IPS-18c (cell line): ENCODE data around the gene CENPH.
"Not testable (repeated sequence)": the region's sequence is repeated elsewhere in the genome, so short reads cannot be mapped to it uniquely, and the experiment has no call there.

ENCODE experiments used
- H3K4me3 ChIP-seq: 2 replicates; pipeline ENCODE4 v1.7.0; 2013; ENCODE audit warnings: low read depth, mild to moderate bottlenecking, low read length, moderate library complexity; ENCODE audit not compliant: insufficient read depth
- H3K9me3 ChIP-seq: one replicate; pipeline ENCODE4 v1.6.1; 2013; ENCODE audit warnings: mild to moderate bottlenecking, low read length, moderate library complexity; ENCODE audit not compliant: control insufficient read depth, insufficient read depth

The CENPH gene

GRCh38 chr5:69234457-69235268 is 45.3 kb downstream of the CENPH start, which contains the start of gene CDK7:
Gene CDK7, plus strand, starts transcription at chr5:69234886. Its CDS starts 90 bp downstream, at chr5:69234976.
- H3K4me3 ChIP-seq = peak within 1 kb of the TSS; percentile 96
- H3K9me3 ChIP-seq = no peaks in the 10 kb centered on the region

- not testable (repeated sequence) for H3K4me3 ChIP-seq, H3K9me3 ChIP-seq
These were observed 47.4 kb downstream of the CENPH start for GRCh38 chr5:69236733-69237132.

- no peak overlapping the region for H3K4me3 ChIP-seq
- no peaks in the 10 kb centered on the region for H3K9me3 ChIP-seq
These were observed 48.5 kb downstream of the CENPH start for GRCh38 chr5:69237877-69238276.

GRCh38 chr5:69238760-69239251 is 49.4 kb downstream of the CENPH start:
- Histone ChIP-seq H3K9me3 (no peaks in the 10 kb centered on the region), H3K4me3 (no peak overlapping the region)

- no peaks in the 10 kb centered on the region for H3K9me3 ChIP-seq
- H3K4me3 ChIP-seq = no peak overlapping the region
These were observed 53.0 kb downstream of the CENPH start for GRCh38 chr5:69242215-69242927.

- H3K9me3 ChIP-seq = no peaks in the 10 kb centered on the region
- no peak overlapping the region for H3K4me3 ChIP-seq
These were observed 55.6 kb downstream of the CENPH start for GRCh38 chr5:69245031-69245430.

- H3K9me3 ChIP-seq = no peaks in the 10 kb centered on the region
- H3K4me3 ChIP-seq = no peak overlapping the region
These were observed 58.6 kb downstream of the CENPH start for GRCh38 chr5:69248019-69248418.

GRCh38 chr5:69250593-69250992 is 61.2 kb downstream of the CENPH start:
- Histone ChIP-seq H3K4me3 (no peak overlapping the region), H3K9me3 (no peaks in the 10 kb centered on the region)

GRCh38 chr5:69252437-69252836 is 63.1 kb downstream of the CENPH start:
- no peak overlapping the region for H3K4me3 ChIP-seq
- H3K9me3 ChIP-seq = no peaks in the 10 kb centered on the region

GRCh38 chr5:69255940-69256339 is 66.6 kb downstream of the CENPH start:
- H3K9me3 ChIP-seq, H3K4me3 ChIP-seq: not testable (repeated sequence)

GRCh38 chr5:69257577-69257976 is 68.2 kb downstream of the CENPH start:
- no peak overlapping the region for H3K4me3 ChIP-seq

More at GRCh38 chr5:69257577-69257976, 68.2 kb downstream of the CENPH start:
- H3K9me3 ChIP-seq = no peaks in the 10 kb centered on the region
